CD4-positive, alpha-beta T cell treated with Interleukin-21 for 1 hour (primary cell): Measurements from ENCODE around the gene PLEKHA6.

Experiments used
- DNase-seq: peaks from one replicate; pipeline ENCODE4 v3.0.0-alpha.2; 2020

PLEKHA6 gene

GRCh38 chr1:204176049-204176448 lies 183.7 kb downstream of the PLEKHA6 start:
- no peak for DNase-seq

GRCh38 chr1:204174958-204175357 lies 184.8 kb downstream of the PLEKHA6 start:
- no peak for DNase-seq

GRCh38 chr1:204172404-204173029 lies 187.2 kb downstream of the PLEKHA6 start:
- no peak for DNase-seq

GRCh38 chr1:204171751-204172178 lies 188.0 kb downstream of the PLEKHA6 start:
- no peak for DNase-seq

- no peak for DNase-seq
Observed at GRCh38 chr1:204170494-204171155, 189.1 kb downstream of the PLEKHA6 start.

- no peak for DNase-seq
Observed at GRCh38 chr1:204169858-204170257, 189.9 kb downstream of the PLEKHA6 start.
